H1 (cell line): Measurements from ENCODE around the gene GBA2. TPM values are rescaled to one million over a fixed set of nuclear protein-coding genes. Genes with fewer than 3 reads are reported as not detected.

Source experiments
- CTCF ChIA-PET: fragments of 300-600 bp; sonication (Branson Sonifier 250); formaldehyde crosslinking; loops from one replicate; lab custom pipeline; 2021; ENCODE audit not compliant: partially characterized antibody; lab: Charles Lee
- POLR2A ChIA-PET: fragments of 300-600 bp; sonication (Branson Sonifier 250); formaldehyde crosslinking; loops from one replicate; lab custom pipeline; 2021; ENCODE audit warnings: inconsistent platforms; ENCODE audit not compliant: partially characterized antibody; lab: Charles Lee
- DNase-seq, 2 experiments: peaks; one replicate each; pipeline versions ENCODE4 v3.0.0 to v3.0.0-alpha.2; 2010 to 2022; ENCODE audit warnings: low spot score in 2 of 2, low read depth in 1 of 2, mixed read lengths in 1 of 2
- FAIRE-seq: peaks from 2 replicates; lab custom pipeline; 2011; peaks lifted over from hg19 to GRCh38; lab: Jason Lieb, UNC
- H2AFZ ChIP-seq: 2 replicates; pipeline ENCODE4 v1.8.1; 2012; ENCODE audit warnings: low read length, inconsistent platforms
- H2AK5ac ChIP-seq: 2 replicates; pipeline ENCODE4 v1.6.1; 2013; ENCODE audit warnings: low read depth, low read length
- H2BK120ac ChIP-seq: replicated peaks from 2 replicates; pipeline ENCODE3; 2013; ENCODE audit warnings: low read depth, low read length, inconsistent platforms
- H2BK12ac ChIP-seq: 2 replicates; pipeline ENCODE4 v1.6.1; 2013; ENCODE audit warnings: low read depth, low read length
- H2BK15ac ChIP-seq: 2 replicates; pipeline ENCODE4 v1.6.1; 2013; ENCODE audit warnings: low read length
- H2BK20ac ChIP-seq: 2 replicates; pipeline ENCODE4 v1.6.1; 2013; ENCODE audit warnings: low read length
- H2BK5ac ChIP-seq: 2 replicates; pipeline ENCODE4 v1.6.1; 2013; ENCODE audit warnings: low read depth, low read length
- H3K14ac ChIP-seq: 2 replicates; pipeline ENCODE4 v1.6.1; 2013; ENCODE audit warnings: inconsistent platforms; ENCODE audit not compliant: insufficient read length
- H3K18ac ChIP-seq: 2 replicates; pipeline ENCODE4 v1.6.1; 2013; ENCODE audit warnings: low read length; ENCODE audit errors: extremely low read depth
- H3K23ac ChIP-seq: 2 replicates; pipeline ENCODE4 v1.6.1; 2013; ENCODE audit warnings: inconsistent platforms; ENCODE audit not compliant: insufficient read length
- H3K23me2 ChIP-seq: 2 replicates; pipeline ENCODE4 v1.6.1; 2013; ENCODE audit warnings: low read depth, low read length
- H3K27ac ChIP-seq: 2 replicates; pipeline ENCODE4 v1.6.1; 2011; ENCODE audit warnings: low read depth, low read length, inconsistent platforms
- H3K27me3 ChIP-seq, 4 experiments: replicated peaks in 1 of 4; 1 replicate in 1 of 4; 2 replicates in 3 of 4; pipeline versions ENCODE4 v1.6.1 to v1.8.1; 2011 to 2013; ENCODE audit warnings: low read length in 3 of 4, mild to moderate bottlenecking in 3 of 4, inconsistent platforms in 2 of 4, mixed read lengths in 2 of 4, moderate library complexity in 1 of 4; ENCODE audit not compliant: control insufficient read depth in 3 of 4, insufficient read depth in 3 of 4; ENCODE audit errors: extremely low read depth in 1 of 4
- H3K36me3 ChIP-seq, 4 experiments: 2 replicates each; pipeline versions ENCODE4 v1.6.1 to v1.8.1; 2011 to 2013; ENCODE audit warnings: mild to moderate bottlenecking in 4 of 4, low read length in 3 of 4, moderate library complexity in 2 of 4, control low read depth in 1 of 4, inconsistent platforms in 1 of 4; ENCODE audit not compliant: insufficient read depth in 4 of 4, control insufficient read depth in 2 of 4
- H3K4ac ChIP-seq: replicated peaks from 2 replicates; pipeline ENCODE3; 2013; ENCODE audit warnings: low read length, low read depth, mixed read lengths, inconsistent platforms; ENCODE audit not compliant: insufficient read length
- H3K4me1 ChIP-seq, 4 experiments: replicated peaks in 1 of 4; 1 replicate in 1 of 4; 2 replicates in 3 of 4; pipeline versions ENCODE4 v1.6.1 to v1.8.1; 2011 to 2013; ENCODE audit warnings: low read length in 3 of 4, inconsistent platforms in 2 of 4, mixed read lengths in 1 of 4; ENCODE audit not compliant: insufficient read depth in 4 of 4, control insufficient read depth in 3 of 4
- H3K4me2 ChIP-seq, 2 experiments: 2 replicates each; pipeline versions ENCODE4 v1.6.1 to v1.8.1; 2011 to 2013; ENCODE audit warnings: low read depth in 2 of 2, low read length in 2 of 2, control low read depth in 1 of 2, inconsistent platforms in 1 of 2, mild to moderate bottlenecking in 1 of 2; ENCODE audit not compliant: insufficient read depth in 1 of 2
- H3K4me3 ChIP-seq, 4 experiments: fragments of 200-600, 300-600 bp in 1 of 4; sonication (generic), shearing (Covaris generic), sonication (Bioruptor Twin) in 1 of 4; 2 replicates each; pipeline versions ENCODE4 v1.5.1 to v1.8.1; 2011 to 2016; ENCODE audit warnings: low read length in 4 of 4, low read depth in 3 of 4, control low read depth in 2 of 4, inconsistent platforms in 2 of 4, mild to moderate bottlenecking in 2 of 4, mixed read lengths in 1 of 4, moderate library complexity in 1 of 4; ENCODE audit not compliant: insufficient read depth in 2 of 4; ENCODE audit errors: extremely low read depth in 1 of 4
- H3K56ac ChIP-seq: replicated peaks from 2 replicates; pipeline ENCODE3; 2013; ENCODE audit warnings: low read depth, mild to moderate bottlenecking, mixed read lengths, low read length, inconsistent platforms; ENCODE audit not compliant: insufficient read length
- H3K79me1 ChIP-seq: 2 replicates; pipeline ENCODE4 v1.6.1; 2013; ENCODE audit warnings: low read depth, low read length, control low read depth
- H3K79me2 ChIP-seq, 2 experiments: 2 replicates each; pipeline versions ENCODE4 v1.6.1 to v1.8.1; 2012 to 2013; ENCODE audit warnings: low read length in 2 of 2, mild to moderate bottlenecking in 2 of 2, inconsistent platforms in 1 of 2; ENCODE audit not compliant: insufficient read depth in 2 of 2, control insufficient read depth in 1 of 2
- H3K9ac ChIP-seq, 4 experiments: replicated peaks in 1 of 4; 1 replicate in 1 of 4; 2 replicates in 3 of 4; pipeline versions ENCODE4 v1.6.1 to v1.8.1; 2011 to 2013; ENCODE audit warnings: low read depth in 3 of 4, low read length in 3 of 4, control low read depth in 2 of 4, mild to moderate bottlenecking in 2 of 4, moderate library complexity in 2 of 4, inconsistent platforms in 1 of 4; ENCODE audit errors: extremely low read depth in 1 of 4
- H3K9me3 ChIP-seq, 2 experiments: 2 replicates each; pipeline versions ENCODE4 v1.6.1 to v1.8.1; 2012 to 2013; ENCODE audit warnings: mild to moderate bottlenecking in 2 of 2, moderate library complexity in 2 of 2, control low read depth in 1 of 2, inconsistent platforms in 1 of 2, low read depth in 1 of 2, low read length in 1 of 2, mixed read lengths in 1 of 2; ENCODE audit not compliant: insufficient read depth in 2 of 2
- H4K20me1 ChIP-seq, 2 experiments: replicated peaks in 1 of 2; 2 replicates each; pipeline versions ENCODE3 to v1.8.1; 2011 to 2013; ENCODE audit warnings: inconsistent platforms in 2 of 2, low read length in 2 of 2, mild to moderate bottlenecking in 1 of 2; ENCODE audit not compliant: insufficient read depth in 2 of 2, control insufficient read depth in 1 of 2
- H4K5ac ChIP-seq: 2 replicates; pipeline ENCODE4 v1.6.1; 2013; ENCODE audit warnings: low read length, low read depth, mixed read lengths, inconsistent platforms; ENCODE audit not compliant: insufficient read length
- H4K8ac ChIP-seq: 2 replicates; pipeline ENCODE4 v1.8.0; 2013; ENCODE audit warnings: mild to moderate bottlenecking, moderate library complexity, low read length, inconsistent platforms; ENCODE audit not compliant: insufficient read depth; ENCODE audit errors: extremely low read depth
- H4K91ac ChIP-seq: replicated peaks from 2 replicates; pipeline ENCODE3; 2013; ENCODE audit warnings: low read length, mixed read lengths, inconsistent platforms; ENCODE audit not compliant: insufficient read length
- CBX5 ChIP-seq: fragments of 300-800, 300-1000 bp; sonication (generic); IDR thresholded peaks from 2 replicates; pipeline ENCODE4 v1.7.1; 2016; ENCODE audit warnings: antibody characterized with exemption, low read length, low read depth
- CBX8 ChIP-seq: fragments of 300-800, 300-1000 bp; sonication (generic); IDR thresholded peaks from 2 replicates; pipeline ENCODE4 v1.7.1; 2016; ENCODE audit warnings: low read depth, low read length, borderline replicate concordance
- CREB1 ChIP-seq: IDR thresholded peaks from 2 replicates; pipeline ENCODE4 v1.6.1; 2012; ENCODE audit warnings: inconsistent platforms
- EZH2 ChIP-seq: fragments of 200-600 bp; sonication (generic); IDR thresholded peaks from 2 replicates; pipeline ENCODE4 v1.7.1; 2012; ENCODE audit warnings: low read depth, mild to moderate bottlenecking, moderate library complexity, low read length, inconsistent platforms; ENCODE audit not compliant: severe bottlenecking
- GABPA ChIP-seq: IDR thresholded peaks from 2 replicates; pipeline ENCODE4 v1.6.1; 2011; ENCODE audit warnings: mild to moderate bottlenecking, low read length, moderate library complexity, borderline replicate concordance; ENCODE audit not compliant: insufficient read depth
- JUND ChIP-seq: IDR thresholded peaks from 2 replicates; pipeline ENCODE4 v1.6.1; 2011; ENCODE audit warnings: mild to moderate bottlenecking, improper control_type of control experiment, low read length
- MAX ChIP-seq: IDR thresholded peaks from 2 replicates; pipeline ENCODE4 v1.6.1; 2012; ENCODE audit warnings: inconsistent platforms
- NRF1 ChIP-seq: IDR thresholded peaks from 2 replicates; pipeline ENCODE4 v1.6.1; 2011; ENCODE audit warnings: mild to moderate bottlenecking, low read depth, low read length, improper control_type of control experiment
- PHF8 ChIP-seq: fragments of 200-600 bp; sonication (generic); conservative IDR thresholded peaks from 2 replicates; pipeline ENCODE4 v1.7.1; 2012; ENCODE audit warnings: low read depth, mild to moderate bottlenecking, inconsistent platforms, low read length, moderate library complexity
- RBBP5 ChIP-seq: IDR thresholded peaks from 2 replicates; pipeline ENCODE4 v1.7.1; 2012; ENCODE audit warnings: low read depth, mild to moderate bottlenecking, inconsistent platforms, low read length, moderate library complexity, borderline replicate concordance
- SP1 ChIP-seq: IDR thresholded peaks from 2 replicates; pipeline ENCODE4 v1.6.1; 2011; ENCODE audit warnings: low read depth, low read length
- SP4 ChIP-seq: IDR thresholded peaks from 2 replicates; pipeline ENCODE4 v1.6.1; 2012; ENCODE audit warnings: low read length, inconsistent platforms
- SRF ChIP-seq: IDR thresholded peaks from 2 replicates; pipeline ENCODE4 v1.6.1; 2011; ENCODE audit warnings: mild to moderate bottlenecking, low read depth, low read length, moderate library complexity
- SUZ12 ChIP-seq: fragments of 200-600 bp; sonication (generic); IDR thresholded peaks from 2 replicates; pipeline ENCODE4 v1.6.1; 2012; ENCODE audit warnings: mild to moderate bottlenecking, inconsistent platforms, low read length, moderate library complexity, mixed read lengths
- YY1 ChIP-seq: IDR thresholded peaks from 2 replicates; pipeline ENCODE4 v1.6.1; 2011; ENCODE audit warnings: low read depth, mild to moderate bottlenecking, low read length
- WGBS, 2 experiments: shearing (Covaris generic) in 1 of 2; methylation state at CpG; one replicate each; pipeline versions ENCODE4 v1.1.6 to v1.1.7; 2013 to 2015; ENCODE audit warnings: low lambda C conversion rate in 2 of 2, mixed read lengths in 2 of 2, inconsistent platforms in 1 of 2, low coverage in 1 of 2, missing lambda C conversion rate in 1 of 2; ENCODE audit not compliant: insufficient replicate concordance in 2 of 2, insufficient coverage in 1 of 2, insufficient read length in 1 of 2; ENCODE audit errors: extremely low coverage in 1 of 2, missing lambda C conversion rate in 1 of 2; 5-methylcytosine and 5-hydroxymethylcytosine counted together
- polyA plus RNA-seq, 7 experiments: library from polyadenylated mRNA; depleted of rRNA in 3 of 7; stranded (reverse) in 5 of 7; unstranded in 2 of 7; fragments of >200 nt in 5 of 7; fragments of 200-250 nt in 2 of 7; gene quantifications; 1 replicate in 5 of 7; 2 replicates in 1 of 7; 4 replicates in 1 of 7; pipeline versions ENCODE4 v1.2.1 to v1.2.3, GENCODE V29; 2011 to 2013; ENCODE audit warnings: missing spikeins in 2 of 7, mixed read lengths in 2 of 7
- total RNA-seq: library from RNA; stranded (reverse); fragmentation: NEBNext Ultra II Directional; extraction: Animal tissue kit (Norgen Biotek cat#: 25700); gene quantifications from 2 replicates; pipeline ENCODE4 v1.2.1, GENCODE V29; 2021

GBA2 gene
- total and polyA plus RNA-seq, 2 of the 8 experiments (the other 6 are each of a cell fraction or from before 2014, with no cell fraction given) = 64.2 to 71.9 TPM

- Histone ChIP-seq H2BK15ac (no peak overlapping the region), H2BK120ac (no peak overlapping the region), H3K9ac (no peak overlapping the region), H3K27ac (no peak overlapping the region), H2BK12ac (no peak overlapping the region), H3K36me3 (peaks cover 46 to 92% (median 86%) of the 10 kb centered on the region in 4 experiments), H4K8ac (no peak overlapping the region), H4K20me1 (peaks cover 0 to 6% of the 10 kb centered on the region in 2 experiments), H2BK20ac (no peak overlapping the region), H3K4ac (no peak overlapping the region), H3K18ac (no peak overlapping the region), H3K56ac (no peak overlapping the region), H3K23me2 (no peaks in the 10 kb centered on the region), H3K23ac (no peak overlapping the region), H3K4me2 (no peak overlapping the region), H4K91ac (no peak overlapping the region), H3K4me3 (no peak overlapping the region), H3K4me1 (no peaks in the 10 kb centered on the region), H3K79me2 (no peaks in the 10 kb centered on the region), H2AFZ (no peak overlapping the region), H3K9me3 (no peaks in the 10 kb centered on the region), H3K14ac (no peak overlapping the region), H3K79me1 (no peaks in the 10 kb centered on the region), H4K5ac (no peak overlapping the region), H2BK5ac (no peak overlapping the region), H3K27me3 (no peaks in the 10 kb centered on the region), H2AK5ac (no peak overlapping the region)
- 99% methylated on average over 7 of the region's 7 CpGs; no CpG with 5 or more reads in 1 of the 2 experiments for WGBS, 2 experiments
- FAIRE-seq = no peak
- DNase-seq = no peak
- ChIA-PET CTCF (interaction anchor here (1.1 to 13.1 kb wide), 5 partner anchors 8 to 40 kb away, joined by 3 to 199 read pairs (median 6); partner anchors contain the start of genes ARHGEF39 and TPM2), POLR2A (interaction anchor here (0.8 to 4.8 kb wide), 2 partner anchors 13 to 41 kb away, joined by 3 to 19 read pairs; partner anchors contain the start of gene TPM2)
- TF ChIP-seq MAX (no peak), JUND (no peak), SP4 (no peak), SUZ12 (no peak), SP1 (no peak), GABPA (no peak), CBX5 (no peak), RBBP5 (no peak), CBX8 (no peak), YY1 (no peak), NRF1 (no peak), EZH2 (no peak), SRF (no peak), CREB1 (no peak), PHF8 (no peak)
Measured at GRCh38 chr9:35702696-35703095, 46.3 kb downstream of the GBA2 start.
